H54 (cell line): ENCODE data around the gene GAL3ST2.

Experiments used
- DNase-seq: peaks from one replicate; pipeline ENCODE4 v3.0.0; 2011; ENCODE audit warnings: low spot score, mixed read lengths; ENCODE audit not compliant: insufficient read length
- FAIRE-seq: peaks from 3 replicates; lab custom pipeline; 2011; peaks lifted over from hg19 to GRCh38; lab: Jason Lieb, UNC
- POLR2A ChIP-seq: IDR thresholded peaks from 2 replicates; pipeline ENCODE4 v1.6.1; 2011; ENCODE audit warnings: low read depth, mild to moderate bottlenecking, low read length

Gene GAL3ST2

DNA sequence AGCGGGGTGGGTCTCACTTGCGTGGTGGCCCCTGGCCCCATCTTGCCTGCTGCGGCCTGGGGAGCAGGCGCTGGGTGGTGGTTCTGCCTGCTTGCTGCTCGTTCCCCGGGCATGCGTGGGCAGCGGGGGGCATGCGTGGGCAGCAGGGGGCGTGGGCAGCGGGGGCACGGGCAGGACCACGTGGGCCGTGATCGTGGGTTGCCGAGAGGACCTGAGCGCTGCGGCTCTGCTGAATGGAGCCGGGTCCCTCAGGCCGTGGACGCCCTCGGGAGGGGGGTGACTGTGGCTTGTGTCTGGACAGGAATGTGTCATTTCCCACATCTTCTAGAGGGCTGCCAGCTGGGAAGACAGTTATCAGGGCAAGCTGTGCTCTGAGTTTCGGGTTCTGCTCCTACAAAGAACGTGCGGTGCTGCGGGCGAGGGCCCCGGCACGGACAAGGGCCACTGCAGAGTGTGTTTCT, 8.3 kb upstream of the GAL3ST2 start:
- TF ChIP-seq POLR2A: no peak
- no peak for DNase-seq
- FAIRE-seq: no peak

DNA sequence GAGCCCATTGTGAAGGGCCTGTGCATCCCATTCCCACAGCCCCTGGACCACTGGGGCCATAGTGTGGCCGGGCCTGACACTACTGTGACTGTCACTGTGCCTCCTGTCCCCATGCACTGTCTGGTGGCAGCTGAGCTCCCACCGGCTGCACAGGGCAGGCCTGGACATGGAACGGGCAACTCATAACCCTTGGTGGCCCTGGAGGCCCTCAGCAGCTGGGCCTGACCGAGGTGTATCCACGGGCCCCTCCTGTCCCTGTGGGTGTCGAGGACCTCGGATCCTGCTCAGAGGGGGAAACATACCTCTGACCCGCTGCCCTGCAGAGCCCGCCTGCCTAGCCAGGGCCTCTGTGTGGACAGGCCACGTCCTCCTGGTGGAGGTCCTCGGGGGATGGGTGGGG, 7.8 kb upstream of the GAL3ST2 start:
- TF ChIP-seq POLR2A: no peak
- no peak for FAIRE-seq
- no peak for DNase-seq

DNA sequence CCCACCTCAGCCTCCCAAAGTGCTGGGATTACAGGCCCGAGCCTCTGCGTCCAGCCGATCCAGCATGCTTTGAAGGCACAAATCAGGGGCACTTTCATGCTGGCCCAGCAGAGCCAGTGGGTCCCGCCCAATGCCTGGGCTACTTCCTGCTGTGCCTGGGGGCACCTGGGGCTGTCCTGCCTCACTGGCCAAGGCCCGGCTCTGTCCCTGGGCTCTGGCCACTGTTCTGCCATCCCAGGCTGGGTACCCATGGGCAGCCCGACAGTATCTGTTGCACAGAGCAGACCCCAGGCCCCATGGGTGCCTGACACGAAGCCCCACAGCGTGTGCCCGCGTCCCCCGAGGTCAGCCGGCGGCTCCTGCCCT, 6.8 kb upstream of the GAL3ST2 start:
- FAIRE-seq (no peak), DNase-seq (no peak)
- TF ChIP-seq POLR2A: no peak

DNA sequence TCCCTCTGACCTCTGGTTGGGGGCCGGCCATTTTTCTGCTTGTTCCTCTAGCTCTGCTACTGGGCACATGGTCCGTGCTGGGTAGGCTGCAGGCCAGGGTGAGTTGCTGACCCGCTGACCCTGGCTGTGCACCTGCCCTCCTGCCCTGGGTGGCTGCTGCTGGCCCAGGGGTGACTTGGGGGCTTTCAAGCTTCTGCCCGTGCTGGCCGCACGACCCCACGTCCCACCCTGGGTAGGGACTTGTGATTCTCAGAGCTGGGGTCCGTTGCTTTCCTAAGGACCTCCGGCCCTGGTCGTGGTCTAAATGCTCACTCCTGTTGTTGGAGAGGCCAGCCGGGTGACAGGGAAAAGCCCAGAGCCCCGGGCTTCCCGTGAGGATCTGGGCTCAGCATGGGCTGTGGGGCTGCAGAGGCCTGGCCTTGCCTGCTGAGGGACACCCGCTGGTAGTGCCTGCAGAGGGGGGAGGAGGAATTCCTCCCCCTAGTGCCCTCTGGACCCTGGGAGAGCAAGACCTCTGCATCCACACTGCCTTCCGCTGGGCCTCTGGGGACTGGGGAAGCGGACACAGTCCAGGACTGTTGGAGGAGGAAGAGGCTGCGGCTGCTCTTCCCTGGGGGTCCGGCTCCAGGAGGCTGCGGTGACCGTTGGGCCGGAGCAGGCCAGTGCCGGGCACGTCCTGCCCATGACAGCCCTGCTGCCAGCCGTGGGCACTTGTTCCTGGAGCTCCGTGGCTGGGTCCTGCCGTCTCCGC, 6.3 kb upstream of the GAL3ST2 start:
- FAIRE-seq: no peak
- no peak for DNase-seq
- no peak for TF ChIP-seq POLR2A

DNA sequence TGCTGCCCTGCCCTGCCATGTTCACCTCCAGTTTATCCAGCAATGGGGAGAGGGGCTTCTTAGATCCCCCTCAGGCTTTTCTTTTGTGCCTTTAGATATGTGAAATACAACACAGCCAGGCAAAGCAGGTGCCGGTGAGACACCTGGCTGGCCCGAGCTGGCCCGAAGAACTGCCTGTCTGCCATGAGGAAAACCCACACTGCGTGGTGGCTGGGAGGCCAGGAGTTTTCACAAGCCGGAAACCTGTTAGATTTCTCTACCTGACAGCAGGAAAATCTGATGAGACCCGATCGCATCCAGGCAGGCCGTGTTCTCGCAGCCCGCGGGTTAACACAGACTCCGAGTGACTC, 5.7 kb upstream of the GAL3ST2 start:
- FAIRE-seq: no peak
- TF ChIP-seq POLR2A: no peak
- no peak for DNase-seq

DNA sequence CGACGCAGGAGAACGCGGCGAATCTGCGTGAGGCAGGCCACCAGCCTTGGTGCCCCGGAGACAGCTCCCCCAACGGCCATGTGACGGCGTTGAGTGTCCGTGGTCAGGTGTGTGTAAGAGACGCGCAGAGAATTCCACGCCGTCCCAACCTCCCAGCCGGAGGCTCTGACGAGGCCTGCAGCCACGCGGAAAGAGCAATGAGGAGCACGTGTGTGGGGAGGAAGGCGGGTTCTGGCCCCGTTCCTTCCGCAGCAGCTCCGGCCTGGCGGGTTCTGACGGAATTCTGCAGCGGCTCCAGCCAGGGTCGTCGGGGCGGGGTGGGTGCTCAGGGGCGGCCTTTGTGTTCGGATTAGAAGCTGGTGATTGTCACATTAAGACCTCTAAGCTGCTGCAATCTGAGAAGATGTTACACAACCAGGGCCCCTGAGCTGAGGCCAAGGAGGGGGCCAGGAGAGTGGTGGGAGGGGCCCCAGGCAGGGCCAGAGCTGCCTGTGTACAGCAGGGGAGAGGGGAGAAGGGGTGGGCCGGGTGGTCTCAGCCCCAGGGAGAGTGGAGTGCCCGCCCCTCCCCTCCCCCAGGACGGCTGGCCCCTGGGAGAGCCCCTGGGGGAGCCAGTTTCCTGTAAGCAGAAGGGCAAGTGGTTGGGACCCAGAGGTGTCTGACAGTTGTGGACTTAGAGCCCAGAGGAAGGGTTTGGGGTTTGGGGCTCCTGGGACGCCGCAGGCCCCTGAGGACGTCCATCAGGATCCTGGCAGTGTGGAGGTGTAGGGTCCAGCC, 5.1 kb upstream of the GAL3ST2 start:
- no peak for DNase-seq
- FAIRE-seq: no peak

DNA sequence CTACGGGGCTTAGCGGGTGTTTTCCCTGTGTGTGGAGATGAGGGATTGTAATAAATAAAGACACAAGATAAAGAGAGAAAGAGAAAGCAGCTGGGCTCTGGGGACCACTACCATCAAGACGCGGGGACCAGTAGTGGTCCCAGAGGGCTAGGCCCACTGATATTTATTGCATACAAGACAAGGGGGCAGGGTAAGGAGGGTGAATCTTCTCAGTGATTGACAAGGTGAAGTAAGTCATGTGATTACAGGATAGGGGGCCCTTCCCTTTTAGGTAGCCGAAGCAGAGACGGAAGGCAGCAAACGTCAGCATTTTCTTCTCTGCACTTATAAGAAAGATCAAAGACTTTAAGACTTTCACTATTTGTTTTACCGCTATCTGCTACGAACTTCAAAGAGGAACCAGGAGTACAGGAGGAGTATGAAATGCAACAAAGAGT, 4.5 kb upstream of the GAL3ST2 start:
- DNase-seq: no peak
- no peak for TF ChIP-seq POLR2A
- FAIRE-seq: no peak

More for the DNA sequence above, 5.1 kb upstream of the GAL3ST2 start:
- no peak for TF ChIP-seq POLR2A

DNA sequence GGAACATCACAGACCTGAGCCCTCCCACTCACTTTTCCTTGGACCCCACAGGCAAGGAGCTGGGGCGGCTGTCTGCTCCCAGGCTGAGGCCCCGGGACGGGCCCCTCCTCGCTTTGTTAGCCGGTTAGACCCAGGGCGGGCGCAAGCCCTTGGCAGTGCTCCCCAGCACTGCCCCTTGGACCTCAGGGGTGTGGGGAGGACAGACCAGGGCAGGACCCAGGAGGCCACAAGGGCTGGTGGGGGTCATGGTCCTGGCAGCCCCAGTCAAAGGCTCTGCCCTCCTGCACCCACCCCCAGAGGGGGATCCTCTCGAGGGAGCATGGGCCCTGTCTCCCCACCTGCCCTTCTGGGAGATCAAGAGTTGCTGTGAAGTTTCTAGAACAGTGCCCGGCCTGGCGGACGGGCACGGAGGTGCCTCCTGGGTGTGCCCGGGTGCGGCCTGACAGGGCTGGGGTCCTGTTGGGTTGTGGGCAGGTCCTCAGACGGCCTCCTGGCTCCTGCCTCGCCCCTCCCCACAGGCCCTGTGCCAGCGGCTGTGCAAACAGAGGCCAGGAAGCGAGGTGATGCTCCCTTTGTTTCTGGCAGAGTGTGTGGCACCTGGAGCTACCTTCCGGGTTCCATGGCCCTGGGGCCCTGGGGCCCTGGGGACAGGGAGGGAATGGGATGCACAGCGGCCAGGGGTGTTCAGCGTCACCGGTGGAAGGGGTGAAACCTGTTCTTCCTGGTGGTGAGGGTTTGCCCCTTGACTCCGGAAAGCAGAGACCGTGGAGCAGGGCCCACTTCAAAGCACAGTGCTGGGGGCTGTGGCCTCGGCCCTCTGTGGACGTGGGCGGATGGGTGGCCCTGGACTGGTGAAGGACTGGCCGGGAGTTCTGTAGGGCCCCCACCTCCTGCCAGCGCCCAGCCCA, 2.9 kb upstream of the GAL3ST2 start:
- TF ChIP-seq POLR2A: no peak
- FAIRE-seq (no peak), DNase-seq (no peak)

DNA sequence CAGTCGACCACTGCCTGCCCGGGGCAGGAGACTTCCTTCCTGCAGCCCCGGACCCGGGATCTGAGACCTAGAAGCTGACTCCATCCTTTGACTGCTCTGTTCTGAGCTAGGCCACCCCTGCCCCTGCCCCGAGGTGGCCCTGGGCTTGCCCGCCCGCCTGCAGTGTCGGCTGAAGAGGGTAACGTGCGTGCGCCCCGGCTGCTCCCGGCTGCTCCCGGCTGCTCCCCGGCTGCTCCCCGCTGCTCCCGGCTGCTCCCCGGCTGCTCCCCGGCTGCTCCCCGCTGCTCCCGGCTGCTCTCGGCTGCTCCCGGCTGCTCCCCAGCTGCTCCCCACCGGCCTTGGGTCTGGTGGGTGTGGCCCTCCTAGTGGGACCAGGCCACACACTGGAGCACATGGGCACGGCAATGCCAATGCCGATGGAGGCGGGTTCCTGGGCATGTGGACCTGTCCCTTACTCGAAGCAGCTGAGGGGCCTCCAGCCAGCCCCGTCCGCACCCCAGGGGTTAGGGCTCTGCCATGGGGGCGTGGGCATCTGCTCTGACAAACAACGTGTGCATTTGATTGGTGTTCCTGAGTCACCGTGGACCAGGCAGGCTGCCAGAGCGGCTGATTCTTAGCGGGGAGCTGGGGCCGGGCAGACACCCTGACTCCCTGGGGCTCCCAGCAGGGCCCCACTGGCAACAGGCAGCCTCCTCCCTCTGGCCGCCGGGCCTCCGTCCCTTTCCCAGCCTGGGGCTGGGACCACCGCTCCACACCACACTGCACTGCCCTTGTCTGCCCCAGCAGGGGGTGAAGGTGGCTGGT, 2.0 kb upstream of the GAL3ST2 start:
- TF ChIP-seq POLR2A: peak; percentile 33; the same call in 1 of the 2 replicates
- peak; percentile 97 for DNase-seq
- FAIRE-seq: peak; percentile 68

DNA sequence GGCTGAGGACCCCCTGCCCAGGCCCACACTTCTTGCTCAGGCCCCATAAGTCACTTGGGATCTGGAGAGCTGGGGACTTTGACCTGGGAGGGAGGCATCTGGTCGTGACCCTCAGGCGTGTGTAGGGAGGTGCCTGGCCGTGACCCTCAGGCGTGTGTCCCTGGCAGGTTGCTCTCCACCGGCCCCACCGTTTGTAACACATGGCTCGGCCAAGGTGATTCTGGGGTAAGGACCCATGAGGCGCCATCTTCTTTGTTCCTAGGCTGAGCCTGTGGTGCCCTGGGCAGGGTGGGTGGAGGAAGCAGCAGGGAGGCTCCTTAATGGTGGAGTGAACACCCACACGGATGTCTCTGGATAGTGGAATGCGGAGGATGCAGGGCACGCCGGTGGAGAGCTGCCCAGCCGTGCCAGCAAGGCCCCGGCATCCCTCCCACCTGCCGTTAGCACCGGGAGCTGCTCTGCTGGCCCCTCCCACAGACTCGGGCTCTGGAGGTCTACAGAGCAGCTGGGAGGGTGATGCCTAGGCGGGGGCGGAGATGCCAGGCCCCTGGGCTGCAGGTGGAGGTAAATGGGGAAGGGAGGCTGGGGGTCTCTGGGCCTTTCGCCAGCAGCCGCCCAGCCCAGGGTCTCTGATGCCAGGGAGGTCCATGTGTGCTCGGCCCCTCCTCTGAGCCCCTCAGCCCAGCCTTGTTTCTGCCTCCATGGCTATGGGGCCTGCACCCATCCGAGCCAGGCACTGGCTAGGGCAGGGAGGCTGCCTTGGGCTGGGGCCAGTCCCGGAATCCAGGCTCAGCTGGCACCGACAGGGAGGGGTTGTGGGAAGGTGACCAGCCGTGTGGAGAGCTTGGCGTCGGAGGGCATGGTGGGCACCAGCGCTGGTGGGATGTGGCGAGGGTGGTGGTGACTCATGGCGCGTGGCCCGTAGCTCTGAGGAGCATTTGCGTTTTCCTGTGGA, 1.1 kb upstream of the GAL3ST2 start:
- no peak for TF ChIP-seq POLR2A
- FAIRE-seq (no peak), DNase-seq (peak; percentile 54)

DNA sequence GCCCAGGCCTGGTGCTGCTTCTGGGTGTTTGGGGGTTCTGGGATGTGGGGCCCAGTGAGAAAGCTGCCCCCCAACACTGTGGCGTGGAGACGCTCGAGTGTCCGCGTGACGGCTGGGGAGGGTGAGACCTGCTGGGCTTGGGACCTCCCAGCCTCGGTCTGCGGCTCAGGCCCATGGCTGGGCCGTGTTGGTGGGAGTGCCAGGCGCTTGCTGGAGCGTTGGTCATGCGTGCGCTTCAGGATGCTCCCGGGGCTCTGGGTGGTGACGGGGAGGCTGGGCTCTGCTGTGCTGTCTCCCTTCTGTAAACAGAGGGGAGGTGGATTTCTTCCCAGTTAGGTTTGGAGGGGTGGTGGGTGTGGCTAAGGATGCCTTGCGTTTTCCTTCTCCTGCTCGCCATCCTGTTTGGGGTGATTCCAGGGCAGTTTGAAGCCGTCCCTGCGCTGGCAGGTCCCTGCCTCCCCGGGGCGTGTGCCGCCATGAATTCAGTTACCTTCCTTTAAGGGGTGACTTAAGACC, 606 bp downstream of the GAL3ST2 start:
- DNase-seq: no peak
- FAIRE-seq: no peak
- TF ChIP-seq POLR2A: no peak
